ENCODE measurements around the gene IFFO2.

- no peak for TF ChIP-seq CTCF (conservative IDR thresholded peaks at IDR 0.05)
- TF ChIP-seq EZH2 (IDR thresholded peaks at IDR 0.05; ENCODE audit: low read depth) = no peak
Measured at GRCh38 chr1:18949686-18950400, 6.6 kb downstream of the IFFO2 start.

All from PC-9 (cell line).